Measurements from ENCODE around the gene STRIP2.
A peak's percentile ranks its signal among the peaks of the same experiment; 100 is the strongest.

STRIP2 gene

DNA sequence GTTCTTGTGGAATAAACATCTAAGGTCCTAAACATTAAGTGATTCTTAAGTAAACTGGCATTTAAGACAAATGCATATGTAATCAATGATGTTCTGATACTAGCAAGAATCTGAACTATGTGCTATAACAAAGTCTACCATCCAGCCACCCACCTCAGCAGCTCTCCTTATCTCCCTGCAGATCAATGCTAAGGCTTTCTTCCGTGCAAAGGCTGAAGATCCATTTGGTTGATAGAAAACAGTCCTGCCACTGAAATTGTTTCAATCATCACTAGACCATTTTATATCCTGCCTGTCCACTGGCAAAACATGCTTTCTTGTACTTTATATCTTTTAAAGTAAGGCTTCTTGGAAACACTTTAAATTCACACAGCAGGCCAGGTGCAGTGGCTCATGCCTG lies 61.8 kb downstream of the STRIP2 start:
- no peak for DNase-seq

DNA sequence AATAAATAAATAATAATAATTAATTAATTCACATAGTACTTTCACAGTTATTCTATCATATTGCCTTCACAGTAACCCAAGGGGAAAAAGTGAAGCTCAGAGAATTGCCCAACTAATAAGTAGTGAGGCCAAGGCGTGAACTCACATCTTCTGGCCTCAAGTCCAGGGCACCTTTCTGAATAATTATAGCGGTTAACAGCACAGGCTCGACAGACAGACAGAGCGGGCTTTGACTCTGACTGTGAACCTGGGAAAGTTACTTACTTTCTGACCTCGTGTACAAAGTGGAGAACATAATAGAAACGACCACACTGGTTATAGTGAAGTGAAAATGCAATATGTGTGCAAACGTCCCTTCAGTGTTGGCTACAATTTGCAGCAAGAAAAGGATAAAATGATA lies 62.4 kb downstream of the STRIP2 start:
- no peak for DNase-seq

DNA sequence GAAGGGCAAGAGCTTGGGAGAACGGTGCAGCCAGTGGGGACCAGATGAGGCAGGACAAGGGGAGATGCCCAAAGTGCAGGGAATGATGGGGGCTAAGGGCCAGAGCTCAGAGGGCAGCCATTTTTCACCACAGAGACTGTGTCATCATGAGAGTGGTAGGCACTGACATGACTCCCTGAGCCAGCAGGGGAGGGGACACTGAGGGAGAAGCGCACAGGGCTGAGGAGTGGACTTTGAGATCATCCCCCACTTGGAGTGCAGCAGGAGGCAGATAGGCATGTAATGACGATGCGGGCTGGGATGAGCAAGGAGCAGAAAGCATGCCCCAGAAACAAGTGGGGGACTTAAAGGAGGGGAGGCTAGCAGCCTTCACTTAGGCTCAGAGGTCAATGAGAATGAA lies 62.9 kb downstream of the STRIP2 start:
- no peak for DNase-seq

DNA sequence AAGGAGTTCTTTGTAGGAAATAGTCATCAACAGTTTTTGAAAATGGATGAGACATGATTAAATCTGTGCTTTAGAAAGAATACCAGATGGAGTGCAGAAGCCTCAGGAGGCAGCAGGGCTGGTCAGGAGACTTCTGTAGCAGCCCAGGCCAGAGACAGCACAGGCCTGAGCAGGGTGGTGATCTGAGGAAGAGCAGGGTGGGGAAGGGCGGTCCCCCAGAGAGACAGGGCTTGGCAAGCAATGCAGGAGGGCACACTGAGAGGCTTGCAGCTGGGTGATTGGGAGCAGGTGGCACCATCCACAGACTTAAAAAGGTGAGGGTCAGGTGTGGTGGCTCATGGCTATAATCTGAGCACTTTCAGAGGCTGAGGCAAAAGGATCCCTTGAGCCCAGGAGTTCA lies 63.8 kb downstream of the STRIP2 start:
- DNase-seq = no peak

DNA sequence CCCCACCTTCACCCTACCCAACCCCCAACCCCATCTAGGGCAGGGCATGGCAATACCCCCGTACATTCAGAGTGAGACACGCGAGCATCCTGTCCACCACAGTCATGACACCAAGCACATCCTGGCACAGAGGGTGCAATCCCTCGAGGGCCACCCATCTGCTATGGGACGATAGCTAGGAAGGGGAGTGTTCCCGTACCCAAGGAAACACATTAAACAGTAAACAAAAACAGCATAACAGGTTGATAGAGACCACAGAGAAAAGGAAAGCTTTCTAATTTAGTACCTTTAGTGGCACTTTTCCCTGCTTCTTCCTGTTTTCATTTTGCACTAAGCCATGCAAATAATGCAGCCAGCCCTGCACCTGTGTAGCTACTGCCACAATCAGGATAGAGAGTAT lies 65.8 kb downstream of the STRIP2 start:
- no peak for DNase-seq

DNA sequence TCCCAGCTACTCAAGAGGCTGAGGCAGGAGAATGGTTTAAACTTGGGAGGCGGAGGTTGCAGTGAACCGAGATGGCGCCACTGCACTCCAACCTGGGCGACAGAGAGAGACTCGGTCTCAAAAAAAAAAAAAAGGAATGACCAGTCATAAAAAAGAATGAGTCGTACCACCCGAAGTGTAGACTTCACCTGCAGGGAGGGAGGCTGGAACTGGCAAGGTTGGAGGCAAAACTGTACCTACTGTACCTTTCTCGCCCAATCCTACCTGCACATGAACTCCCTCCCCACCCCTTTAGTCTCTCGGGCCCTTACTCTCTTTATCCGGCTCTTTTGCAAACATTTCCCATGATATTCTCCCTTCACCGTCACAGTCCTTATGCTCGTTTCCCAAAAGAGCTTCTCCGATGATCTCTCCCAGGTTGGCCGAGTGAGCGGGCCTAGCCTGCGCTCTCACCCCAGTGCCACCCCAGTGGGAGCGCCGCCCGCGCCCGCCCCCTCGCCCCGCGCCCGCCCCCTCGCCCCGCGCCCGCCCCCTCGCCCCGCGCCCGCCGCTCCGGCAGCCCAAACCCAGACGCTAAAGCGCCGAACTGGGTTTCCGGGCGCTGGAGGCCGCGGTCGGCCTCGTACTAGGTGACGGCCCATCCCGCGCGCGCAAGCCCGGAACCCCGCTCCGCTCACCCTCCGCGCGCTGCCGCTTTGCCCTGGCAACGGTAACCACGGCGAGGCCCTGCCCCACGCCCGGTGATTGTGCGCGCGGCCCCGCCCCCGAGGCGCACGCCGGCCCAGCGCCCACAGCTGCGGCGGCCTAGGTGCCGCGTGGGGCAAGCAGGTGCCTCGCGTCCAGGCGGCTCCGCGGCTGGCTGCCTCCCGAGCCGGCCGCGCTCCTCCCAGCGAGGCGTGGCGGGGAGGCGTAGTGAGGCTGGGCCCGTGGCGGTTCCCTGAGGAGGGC lies 67.8 kb downstream of the STRIP2 start, which contains the start of gene SMKR1:
TSS of gene SMKR1 (plus strand) at position 772 of the 948 bp plus-strand sequence. CDS start 294 bp downstream, outside the sequence.
- peak; percentile 57 to 72 for DNase-seq

DNA sequence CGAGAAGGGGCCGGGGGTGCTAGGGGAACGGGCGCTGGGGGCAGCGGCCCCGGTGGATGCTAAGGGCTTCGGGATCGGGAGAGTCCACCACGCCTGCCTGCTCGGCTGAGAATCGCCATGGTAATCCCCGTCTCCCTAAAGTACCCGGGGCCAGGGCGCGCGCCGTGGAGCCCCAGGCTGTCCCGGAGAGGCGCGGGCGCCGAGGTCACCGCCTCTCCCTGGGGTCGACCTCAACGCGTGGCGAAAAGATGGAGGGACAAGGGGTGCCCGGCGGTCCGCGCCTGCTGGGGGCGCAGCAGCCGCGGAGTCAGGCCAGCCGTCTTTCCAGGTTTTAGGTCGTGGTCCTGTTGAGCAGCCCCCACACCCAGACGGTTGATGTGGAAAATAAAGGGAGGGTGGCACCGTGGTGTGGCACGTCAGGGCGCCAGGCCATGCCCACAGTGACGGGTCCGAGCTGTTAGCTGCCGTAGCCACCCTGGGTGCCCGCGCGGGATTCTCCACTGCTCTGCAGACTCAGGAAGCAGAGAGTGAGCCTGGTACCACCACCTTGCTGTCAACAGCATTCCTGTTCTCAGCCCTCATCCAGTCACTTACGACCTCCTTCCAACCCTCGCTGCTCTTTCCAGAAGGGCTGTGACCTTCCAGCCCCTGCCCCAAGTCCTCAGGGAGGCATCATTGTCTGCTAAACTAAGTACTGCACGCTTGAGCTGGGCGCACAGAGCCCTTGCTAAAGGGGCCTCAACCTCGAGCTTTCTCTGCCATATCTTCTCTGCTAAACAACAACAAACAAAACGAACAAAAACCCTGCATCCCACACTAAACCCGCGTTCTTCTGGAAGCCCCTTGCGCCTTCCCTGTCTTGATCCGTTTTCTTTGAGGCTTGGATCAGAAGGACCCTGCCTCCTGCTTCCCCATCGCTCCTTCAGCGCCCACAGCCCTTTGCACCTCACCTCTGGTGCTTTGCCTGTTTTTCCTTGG lies 68.8 kb downstream of the STRIP2 start:
- no peak for DNase-seq

DNA sequence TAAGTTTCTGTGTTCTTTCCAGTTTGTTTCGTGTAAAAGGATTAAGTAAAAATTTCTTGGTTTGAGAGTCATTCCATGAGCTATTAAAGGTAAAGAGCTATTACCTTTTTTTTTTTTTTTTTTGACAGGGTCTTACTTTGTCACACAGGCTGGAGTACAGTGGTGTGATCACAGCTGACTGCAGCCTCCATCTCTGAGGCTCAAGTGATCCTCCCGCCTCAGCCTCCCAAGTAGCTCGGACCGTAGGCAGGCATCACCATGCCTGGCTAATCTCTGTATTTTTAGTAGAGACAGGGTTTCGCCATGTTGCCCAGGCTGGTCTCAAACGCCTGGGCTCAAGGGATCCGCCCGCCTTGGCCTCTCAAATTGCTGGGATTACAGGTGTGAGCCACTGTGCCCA lies 69.5 kb downstream of the STRIP2 start:
- DNase-seq = no peak

DNA sequence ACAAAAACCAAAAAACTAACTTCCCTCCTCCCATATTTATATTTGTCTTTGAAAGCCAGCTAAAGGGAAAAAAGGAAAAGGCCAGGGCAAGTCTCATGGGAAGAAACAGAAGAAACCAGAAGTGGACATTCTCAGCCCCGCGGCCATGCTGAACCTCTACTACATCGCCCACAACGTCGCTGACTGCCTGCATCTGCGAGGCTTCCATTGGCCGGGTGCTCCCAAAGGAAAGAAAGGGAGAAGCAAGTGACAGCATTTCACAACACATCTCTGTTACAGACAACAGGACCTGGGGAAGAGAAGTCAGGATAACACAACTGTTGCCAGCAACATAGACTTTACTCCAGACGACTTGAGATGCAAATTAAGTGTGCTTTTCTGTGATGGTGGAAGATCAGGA lies 78.0 kb downstream of the STRIP2 start:
- DNase-seq = no peak

DNA sequence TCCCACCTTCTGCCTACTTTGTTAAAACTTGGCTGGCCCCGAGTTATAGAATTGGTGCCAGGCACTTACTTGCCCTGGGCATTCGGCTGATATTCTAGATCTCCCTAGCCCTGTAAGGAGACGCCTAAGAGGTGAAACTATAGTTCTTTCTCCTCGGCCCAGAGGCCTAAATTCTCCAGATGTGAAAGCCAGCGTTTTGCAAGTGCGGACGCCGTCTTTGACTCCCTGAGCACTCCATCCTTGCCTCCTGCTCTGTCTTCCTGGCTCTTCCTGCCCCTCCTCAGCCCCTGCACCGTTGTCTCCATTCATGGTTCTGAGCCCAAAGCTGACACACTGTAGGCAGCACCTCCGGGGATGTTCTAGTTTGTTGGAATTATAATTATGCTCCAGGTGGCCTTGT lies 79.3 kb downstream of the STRIP2 start:
- no peak for DNase-seq

DNA sequence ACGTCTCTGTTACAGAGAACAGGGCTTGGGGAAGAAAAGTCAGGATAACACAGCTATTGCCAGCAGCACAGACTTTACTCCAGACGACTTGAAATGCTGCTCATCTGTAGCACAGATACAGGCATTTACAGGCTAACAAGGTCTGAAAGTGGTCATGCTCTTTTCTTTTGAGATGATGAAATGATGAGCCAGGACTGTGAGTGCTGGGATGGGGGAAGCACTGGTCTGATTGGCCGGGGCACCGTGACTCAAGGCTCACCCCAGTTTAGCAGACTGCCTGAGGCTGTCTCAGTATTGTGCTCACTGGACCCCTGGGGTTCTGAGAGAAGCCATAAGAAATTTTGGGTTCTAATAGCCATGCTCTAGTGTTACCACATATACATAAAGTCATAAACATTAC lies 80.5 kb downstream of the STRIP2 start:
- no peak for DNase-seq

DNA sequence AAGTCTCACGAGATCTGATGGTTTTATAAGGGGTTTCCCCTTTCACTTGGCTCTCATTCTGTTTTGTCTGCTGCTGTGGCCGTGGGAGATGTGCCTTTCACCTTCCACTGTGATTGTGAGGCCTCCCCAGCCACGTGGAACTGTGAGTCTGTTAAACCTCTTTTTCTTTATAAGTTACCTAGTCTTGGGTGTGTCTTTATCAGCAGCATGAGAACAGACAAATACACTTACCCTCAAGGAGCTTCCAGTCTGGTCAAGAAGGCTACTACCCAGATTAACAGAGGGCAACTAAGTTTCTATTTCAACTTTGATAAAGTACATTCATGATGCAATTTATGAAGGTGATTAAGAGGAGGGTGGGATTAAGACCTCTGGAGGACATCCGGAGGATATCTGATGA lies 81.1 kb downstream of the STRIP2 start:
- no peak for DNase-seq

DNA sequence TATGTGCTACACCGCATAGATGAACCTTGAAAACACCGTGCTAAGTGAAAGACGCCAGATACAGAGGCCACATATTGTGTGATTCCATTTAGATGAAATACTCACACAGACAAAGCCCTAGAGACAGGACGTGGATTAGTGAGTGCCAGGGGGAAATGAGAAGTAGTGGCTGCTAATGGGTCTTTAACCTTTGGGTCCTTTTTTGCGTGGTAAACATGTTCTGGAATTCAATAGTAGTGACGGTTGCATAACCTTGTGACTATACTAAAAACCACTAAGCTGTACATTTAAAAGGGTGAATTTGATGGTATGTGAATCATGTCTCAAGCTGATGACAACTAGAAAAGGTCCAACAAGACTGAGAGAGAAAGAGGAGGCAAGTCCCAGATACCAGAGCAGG lies 83.7 kb downstream of the STRIP2 start:
- peak in 1 of 2 donors; percentile 33 for DNase-seq

DNA sequence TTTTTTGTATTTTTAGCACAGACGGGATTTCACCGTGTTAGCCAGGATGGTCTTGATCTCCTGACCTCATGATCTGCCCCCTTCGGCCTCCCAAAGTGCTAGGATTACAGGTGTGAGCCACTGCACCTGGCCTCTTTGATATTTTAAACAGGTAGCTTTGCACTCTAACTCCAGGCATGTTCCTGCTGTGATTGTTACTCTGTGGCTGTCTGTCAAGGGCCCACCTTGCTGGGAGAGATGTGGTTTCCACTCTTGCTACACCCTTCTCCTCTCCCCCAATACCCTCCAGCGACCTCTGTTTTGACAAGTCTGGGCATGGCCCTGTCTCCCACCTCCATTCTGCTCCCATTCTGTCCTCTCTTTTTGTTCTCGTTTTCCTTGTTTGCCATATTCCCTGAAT lies 85.2 kb downstream of the STRIP2 start:
- no peak for DNase-seq

DNA sequence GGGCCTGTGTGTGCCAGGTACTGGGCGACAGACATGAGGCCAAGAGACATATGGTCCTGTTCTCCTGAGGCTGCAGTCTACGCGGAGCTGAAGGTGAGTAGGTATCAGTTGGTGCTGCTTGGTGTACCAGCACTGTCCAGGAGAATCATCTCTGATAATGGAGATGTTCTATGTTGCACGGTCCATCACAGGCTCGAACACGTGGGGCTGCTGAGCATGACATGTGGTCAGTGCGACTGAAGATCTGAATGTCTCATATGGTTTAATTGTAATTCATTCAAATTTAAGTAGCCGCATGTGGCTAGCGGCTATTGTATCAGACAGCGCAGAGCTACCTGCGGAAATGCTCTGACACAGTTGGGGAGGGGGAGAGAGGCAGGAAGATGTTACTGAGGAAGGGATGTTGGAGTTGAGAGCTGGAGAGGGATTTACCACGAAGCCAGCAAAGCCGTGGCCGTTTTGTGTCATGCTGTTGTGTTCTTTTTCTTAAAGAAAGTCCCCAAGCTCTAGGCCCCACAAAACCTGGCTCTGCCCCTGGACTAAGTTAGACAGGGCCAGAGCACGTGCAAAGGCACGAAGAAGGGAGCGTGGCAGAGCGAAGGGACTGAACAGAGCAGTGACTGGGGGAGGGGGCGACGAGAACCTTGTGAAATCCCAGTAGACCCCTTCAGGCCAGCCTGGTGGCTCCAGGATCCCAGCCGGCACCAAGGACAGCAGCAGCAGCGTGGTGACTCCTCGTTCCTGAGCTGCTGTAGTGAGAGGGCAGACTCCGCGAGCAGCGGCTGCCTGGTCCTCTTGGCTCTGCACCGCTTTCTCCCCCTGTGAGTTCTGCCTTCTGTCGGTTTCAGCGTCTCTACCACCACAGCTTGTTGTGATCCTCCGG lies 88.1 kb downstream of the STRIP2 start:
- no peak for DNase-seq

DNA sequence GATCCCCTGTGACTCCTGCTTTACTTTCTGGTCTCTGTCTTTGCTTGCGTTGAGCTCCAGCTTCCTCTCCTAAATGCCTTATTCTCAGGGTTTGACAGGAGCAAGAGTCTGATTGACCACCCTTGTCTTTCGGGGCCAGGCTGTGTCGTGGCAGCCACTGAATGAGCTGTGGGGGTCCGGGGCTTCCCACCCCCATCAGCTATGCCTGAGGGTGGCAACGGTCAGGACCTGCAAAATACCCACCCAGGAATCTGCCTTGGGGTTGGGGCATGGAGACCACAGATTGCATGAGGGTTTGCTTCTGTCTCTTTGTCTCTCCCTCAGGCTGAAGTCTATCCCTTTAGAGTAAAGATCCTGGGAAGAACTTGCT lies 88.7 kb downstream of the STRIP2 start:
- no peak for DNase-seq

DNA sequence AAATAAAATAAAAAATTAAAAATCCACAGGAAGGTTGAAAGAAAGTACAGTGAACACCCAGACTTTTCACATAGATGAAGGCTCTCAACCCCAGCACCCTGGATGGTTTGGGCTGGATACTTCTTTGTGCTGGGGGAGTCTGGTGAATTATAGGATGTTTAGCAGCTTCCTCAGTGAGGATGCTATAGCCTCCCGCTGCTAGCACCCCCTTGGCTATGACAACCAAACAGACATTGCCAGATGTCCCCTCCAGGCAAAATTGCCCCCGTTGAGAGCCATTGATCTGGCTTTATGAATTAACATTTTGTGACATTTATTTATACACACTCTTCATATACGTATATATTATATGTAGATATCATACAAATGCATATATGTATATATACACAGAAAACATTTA lies 89.7 kb downstream of the STRIP2 start:
- DNase-seq = no peak

DNA sequence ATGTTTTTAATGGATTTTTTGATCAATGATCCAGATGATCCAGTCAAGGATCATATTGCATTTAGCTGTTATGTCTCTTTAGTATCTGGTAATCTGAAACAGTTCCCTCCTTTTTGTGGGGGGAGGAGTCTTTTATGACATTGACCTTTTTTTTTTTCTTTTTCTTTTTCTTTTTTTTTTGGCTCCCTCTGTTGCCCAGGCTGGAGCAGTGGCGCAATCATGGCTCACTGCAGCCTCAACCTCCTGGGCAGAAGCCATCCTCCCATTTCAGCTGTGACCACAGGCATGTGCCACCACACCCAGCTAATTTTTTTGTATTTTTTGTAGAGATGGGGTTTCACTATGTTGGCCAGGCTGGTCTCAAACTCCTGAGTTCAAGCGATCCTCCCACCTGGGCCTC lies 90.2 kb downstream of the STRIP2 start:
- peak; percentile 38 to 66 for DNase-seq

DNA sequence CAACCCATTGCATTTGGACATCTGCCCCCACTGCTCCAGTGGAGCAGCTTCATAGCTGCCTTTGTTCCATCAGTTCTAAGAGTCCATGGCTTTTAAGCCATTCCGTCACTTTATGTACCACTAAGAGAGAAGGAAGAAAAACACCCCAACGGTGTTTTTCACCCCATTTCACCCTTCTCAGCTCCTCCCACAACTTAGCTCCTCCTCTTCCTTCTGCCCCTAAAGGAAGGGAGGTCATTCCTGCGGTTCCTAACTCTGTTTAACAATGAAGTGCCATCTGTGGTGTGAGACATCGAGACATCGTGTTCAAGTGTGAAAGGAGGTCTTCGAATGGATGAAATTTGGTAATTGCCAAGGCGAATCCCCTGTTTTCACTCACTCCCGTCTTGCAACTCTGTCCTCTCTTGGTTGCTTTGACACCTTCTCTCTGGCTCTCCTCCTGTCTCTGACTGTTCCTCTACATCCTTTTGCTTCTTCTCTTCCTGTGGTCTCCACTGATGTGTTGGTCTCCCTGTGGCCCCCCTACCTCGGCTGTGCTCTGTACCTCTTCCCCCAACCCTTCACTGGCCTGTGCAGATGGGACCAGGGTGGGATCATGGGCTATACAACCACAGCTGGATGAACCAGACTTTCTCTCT lies 91.1 kb downstream of the STRIP2 start:
- no peak for DNase-seq

DNA sequence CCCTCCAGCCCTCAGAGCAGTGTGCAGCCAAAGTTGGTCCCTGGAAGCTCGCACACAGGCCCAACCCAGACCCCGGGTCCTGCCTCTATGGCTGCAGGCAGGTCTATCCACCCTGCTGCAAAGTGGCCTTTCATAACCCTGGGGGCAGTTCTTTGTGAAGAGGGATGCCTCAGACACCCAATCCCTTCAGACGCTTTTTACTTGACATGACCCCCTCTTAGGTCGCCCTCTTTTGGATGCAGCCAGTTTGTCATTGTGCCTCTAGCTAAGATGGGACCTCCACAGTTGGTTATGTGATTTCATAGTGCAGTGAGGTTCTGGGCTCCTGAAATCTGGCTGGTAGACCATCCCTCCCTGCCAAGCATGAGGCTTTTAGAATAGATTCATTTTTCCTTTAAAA lies 95.4 kb downstream of the STRIP2 start:
- no peak for DNase-seq

DNA sequence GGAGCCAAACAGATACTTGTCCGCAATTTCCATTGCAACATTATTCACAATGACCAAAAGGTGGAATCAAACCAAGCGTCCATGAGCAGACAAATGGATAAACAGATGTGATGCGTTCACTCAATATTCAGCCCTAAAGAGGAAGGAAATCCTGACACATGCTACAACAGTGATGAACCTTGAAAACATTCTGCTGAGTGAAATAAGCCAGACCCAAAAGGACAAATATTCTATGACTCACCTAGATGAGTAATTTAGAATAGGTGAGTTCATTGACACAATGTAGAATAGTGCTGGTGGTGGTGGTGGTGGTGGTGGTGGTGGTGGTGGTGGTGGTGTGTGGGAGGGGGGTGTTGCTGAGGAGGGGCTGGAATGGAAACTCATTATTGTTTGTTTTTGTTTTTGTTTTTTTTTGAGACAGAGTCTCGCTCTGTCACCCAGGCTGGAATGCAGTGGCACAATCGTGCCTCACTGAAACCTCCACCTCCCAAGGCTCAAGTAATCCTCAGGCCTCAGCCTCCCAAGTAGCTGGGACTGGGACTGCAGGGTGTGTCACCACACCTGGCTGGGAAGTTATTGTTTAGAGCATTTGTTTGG lies 96.7 kb downstream of the STRIP2 start:
- peak; percentile 19 to 52 for DNase-seq

All from inflammatory macrophage (primary cell).